ENCODE data around the gene ZNF678. TPM values are rescaled to one million over a fixed set of nuclear protein-coding genes. Genes with fewer than 3 reads are reported as not detected.

Gene ZNF678
- total and polyA plus RNA-seq, 7 donors = 1.2 to 15.3 (median 5.3) TPM

- Histone ChIP-seq H3K9me3 (peaks cover 0 to 24% (median 7%) of the 10 kb centered on the region in 4 donors), H3K27me3 (no peaks in the 10 kb centered on the region), H3K4me1 (peaks cover 0 to 23% (median 20%) of the 10 kb centered on the region in 4 donors), H3K4me3 (no peak overlapping the region), H3K27ac (no peak overlapping the region), H3K36me3 (no peaks in the 10 kb centered on the region)
- intact Hi-C loops (cut with DNase I) = loop anchor here (5.0 kb wide), 2 partner anchors 37 to 163 kb away; partner anchors contain the start of gene ZNF678
- 73 to 74% methylated on average over 2 of the region's 2 CpGs for WGBS, 2 donors
- DNase-seq = no peak
- TF ChIP-seq EP300 (IDR thresholded peaks at IDR 0.05) = no peak
- TF ChIP-seq POLR2AphosphoS5 (IDR thresholded peaks at IDR 0.05) = no peak
- TF ChIP-seq POLR2A (IDR thresholded peaks at IDR 0.05) = no peak
- no peak for TF ChIP-seq CTCF (IDR thresholded peaks at IDR 0.05)
These were observed 161.7 kb downstream of the ZNF678 start for GRCh38 chr1:227725046-227725445.

GRCh38 chr1:227726318-227726717 is 163.0 kb downstream of the ZNF678 start:
- intact Hi-C loops (cut with DNase I) = loop anchor here (5.0 kb wide), 2 partner anchors 36 to 164 kb away; partner anchors contain the start of gene ZNF678
- H3K4me3 ChIP-seq = no peak overlapping the region
- no peak for DNase-seq
- no peaks in the 10 kb centered on the region for H3K36me3 ChIP-seq
- WGBS, 2 donors = 79 to 80% methylated on average over 3 of the region's 3 CpGs
- no peak overlapping the region for H3K27ac ChIP-seq
- peaks cover 0 to 33% (median 26%) of the 10 kb centered on the region in 4 donors for H3K4me1 ChIP-seq
- no peaks in the 10 kb centered on the region for H3K27me3 ChIP-seq
- peaks cover 0 to 12% (median 4%) of the 10 kb centered on the region in 4 donors for H3K9me3 ChIP-seq
- TF ChIP-seq EP300 (IDR thresholded peaks at IDR 0.05) (no peak), POLR2AphosphoS5 (IDR thresholded peaks at IDR 0.05) (no peak)

Small RNAs within 50 kb of the gene (small RNA-seq; reads per million reads assigned to genes)
- gene RNA5SP77 = 1.7 to 3.1 (median 2.7) reads per million in 3 donors

Other genes starting within 250 kb of the ZNF678 start
- gene CDC42BPA, start 245.1 kb upstream of the ZNF678 start, total RNA-seq = 10 to 100 TPM; 60.8 to 93.6 (median 66.3) TPM
- gene CDC42BPA, start 245.1 kb upstream of the ZNF678 start, polyA plus RNA-seq = 10 to 100 TPM in 1 of 3 donors, 1 to 10 TPM in 2; 8.4 to 10.7 (median 9.9) TPM
- gene JMJD4, start 171.7 kb downstream of the ZNF678 start, total RNA-seq = 10 to 100 TPM; 13.8 to 20.5 (median 14.8) TPM
- gene JMJD4, start 171.7 kb downstream of the ZNF678 start, polyA plus RNA-seq = 10 to 100 TPM in 1 of 3 donors, 1 to 10 TPM in 2; 7.8 to 13.5 (median 8.8) TPM
- 10 to 100 TPM; 33.9 to 51.6 (median 35.8) TPM for gene SNAP47, start 171.9 kb downstream of the ZNF678 start, total RNA-seq
- 10 to 100 TPM; 13.8 to 19.9 (median 17.1) TPM for gene SNAP47, start 171.9 kb downstream of the ZNF678 start, polyA plus RNA-seq

Measured in sigmoid colon (tissue), 7 donors.